Measurements from ENCODE around the gene BCL11B.

The BCL11B gene

DNA sequence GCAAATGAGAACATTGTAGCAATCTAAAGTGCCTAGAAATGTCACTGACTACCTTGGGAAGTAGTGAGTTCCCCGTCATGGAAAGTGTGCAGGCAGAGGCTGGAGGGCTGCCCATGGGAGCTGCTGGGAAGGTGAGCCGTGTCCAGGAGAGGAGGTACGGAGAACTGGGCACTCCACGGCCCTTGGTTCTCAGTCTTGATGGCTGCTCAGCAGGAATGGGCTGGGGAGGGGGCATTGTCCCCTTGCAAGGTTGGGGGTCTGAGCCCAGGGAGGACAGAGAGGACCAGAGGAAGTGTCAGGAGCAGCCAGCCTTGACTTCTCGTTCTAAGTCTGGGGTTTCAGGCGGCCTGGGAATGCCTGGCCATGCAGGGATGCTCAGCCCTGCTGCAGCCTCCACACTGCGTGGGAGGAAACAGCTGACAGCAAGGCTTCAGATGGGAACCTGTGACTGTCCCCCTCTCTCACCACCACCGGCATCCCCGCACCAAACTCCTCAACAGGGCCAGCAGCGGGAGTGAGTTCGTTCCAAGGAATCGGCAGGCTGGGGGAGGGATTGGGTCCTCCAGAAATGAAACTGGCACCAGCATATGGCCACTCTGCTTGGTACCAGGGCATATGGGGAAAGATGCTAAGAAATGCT, 140.2 kb downstream of the BCL11B start:
- no peak for DNase-seq

DNA sequence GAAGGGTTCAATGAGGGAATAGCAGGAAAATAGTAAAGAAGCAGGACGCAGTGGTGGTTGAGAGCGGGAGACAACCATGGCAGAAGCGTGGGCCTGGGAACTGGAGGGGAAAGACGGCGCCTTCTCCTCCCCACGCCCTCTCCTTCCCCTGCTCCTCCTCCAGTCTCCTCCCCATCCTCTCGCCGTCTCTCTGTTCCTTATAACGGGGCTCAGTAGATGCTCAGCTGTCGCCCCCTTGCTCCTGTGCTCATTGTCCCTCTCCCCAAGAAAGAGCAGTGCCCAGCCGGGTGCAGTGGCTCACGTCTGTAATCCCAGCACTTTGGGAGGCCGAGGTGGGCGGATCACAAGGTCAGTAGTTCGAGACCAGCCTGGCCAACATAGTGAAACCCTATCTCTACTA, 142.0 kb downstream of the BCL11B start:
- DNase-seq: no peak

DNA sequence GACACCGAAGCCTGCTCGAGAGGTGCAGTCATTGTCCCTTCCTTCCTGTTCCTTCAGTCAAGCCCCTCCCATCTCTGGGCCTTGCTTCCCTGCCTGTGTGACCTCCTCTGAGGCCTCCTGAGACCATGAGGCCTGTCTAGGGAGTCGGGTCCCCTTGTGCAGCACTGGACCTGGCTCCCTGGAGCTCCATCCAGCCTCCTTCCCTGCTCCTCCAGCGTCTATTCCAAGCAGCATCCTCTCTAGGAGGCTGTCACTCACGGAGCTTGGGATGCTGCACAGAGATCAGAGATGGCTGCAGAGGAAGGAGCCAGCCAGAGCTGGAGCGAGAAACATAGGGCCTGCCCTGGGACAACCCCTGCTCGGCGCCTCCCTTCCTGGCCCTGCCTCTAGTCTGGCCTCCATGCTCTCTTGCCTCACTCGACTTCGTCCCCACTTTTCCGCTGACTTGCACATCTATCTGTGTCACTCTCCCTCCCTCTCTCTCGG, 142.7 kb downstream of the BCL11B start:
- no peak for DNase-seq

DNA sequence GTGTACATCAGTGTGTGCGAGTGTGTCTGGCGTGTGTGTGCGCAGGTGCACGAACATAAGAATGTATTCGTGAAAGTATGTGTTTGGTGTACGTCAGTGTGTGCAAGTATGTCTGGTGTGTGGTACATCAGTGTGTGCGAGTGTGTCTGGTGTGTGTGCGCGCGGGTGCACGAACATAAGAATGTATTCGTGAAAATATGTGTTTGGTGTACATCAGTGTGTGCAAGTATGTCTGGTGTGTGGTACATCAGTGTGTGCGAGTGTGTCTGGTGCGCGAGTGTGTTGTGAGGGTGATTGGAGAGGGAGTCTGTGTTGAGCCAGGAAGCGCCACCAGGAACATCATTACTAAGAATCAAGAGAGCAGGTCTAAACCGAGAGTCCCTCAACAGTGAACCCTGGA, 143.8 kb downstream of the BCL11B start:
- no peak for DNase-seq

DNA sequence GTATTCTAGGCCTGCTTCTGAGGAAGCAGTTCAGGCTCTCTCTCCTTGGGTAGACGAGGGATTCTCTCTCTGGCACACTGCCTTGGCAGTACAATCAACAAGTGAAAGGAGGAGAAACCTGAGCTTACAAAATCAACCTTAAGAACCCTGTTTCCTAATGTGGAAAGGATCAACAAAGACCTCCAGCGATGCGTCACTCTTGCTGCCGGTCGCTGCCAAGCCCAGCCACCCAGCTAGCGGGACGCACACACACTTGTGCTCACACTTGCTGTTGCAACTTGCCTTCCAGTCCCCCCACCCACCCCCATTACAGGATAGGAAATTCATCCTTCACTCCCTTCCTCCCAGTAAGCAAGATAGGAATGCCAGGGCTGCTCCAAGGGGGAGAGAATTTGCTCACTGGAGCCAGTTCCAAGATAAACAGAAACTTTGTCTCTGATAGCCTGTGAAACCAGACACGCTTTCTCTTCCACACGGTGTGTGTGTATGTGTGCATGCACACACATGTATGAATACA, 144.3 kb downstream of the BCL11B start:
- DNase-seq: no peak

DNA sequence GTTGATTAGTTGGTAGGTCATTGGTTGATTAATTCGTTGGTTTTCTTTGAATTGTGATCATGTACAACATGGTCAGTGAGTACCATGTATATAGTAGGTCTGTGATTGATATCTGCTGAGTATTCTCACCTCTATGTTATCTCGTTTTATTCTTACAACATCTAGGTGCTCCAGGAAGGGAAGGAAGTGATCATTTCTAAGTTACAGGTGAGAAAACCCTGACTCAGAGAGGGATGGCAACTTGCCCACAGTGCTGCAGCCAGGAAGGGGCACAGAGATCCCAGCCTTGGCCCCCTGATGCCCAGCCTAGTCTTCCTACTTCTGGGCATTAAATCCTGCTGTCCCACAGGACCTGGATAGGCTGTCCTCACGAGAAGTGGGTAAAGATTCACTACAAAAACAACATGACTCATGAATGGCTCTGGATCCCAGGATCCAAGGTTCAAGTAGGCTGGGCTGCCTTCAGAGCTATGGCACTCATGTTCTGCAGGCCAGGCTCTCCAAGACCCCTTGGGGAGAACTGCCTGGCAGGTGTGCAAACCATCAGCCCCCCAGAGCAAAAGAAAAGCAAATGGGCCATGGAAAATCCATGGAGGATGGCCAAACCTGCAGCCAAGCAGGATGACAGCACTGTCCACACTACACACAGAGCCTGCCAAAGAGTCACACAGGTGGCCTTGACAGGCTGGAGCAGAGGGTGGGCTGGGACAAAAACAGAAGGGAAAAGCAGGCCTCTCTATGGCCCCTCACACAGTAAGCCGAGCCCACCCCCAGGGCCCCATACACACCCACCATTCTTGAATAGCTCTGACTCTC, 146.2 kb downstream of the BCL11B start:
- DNase-seq: no peak

DNA sequence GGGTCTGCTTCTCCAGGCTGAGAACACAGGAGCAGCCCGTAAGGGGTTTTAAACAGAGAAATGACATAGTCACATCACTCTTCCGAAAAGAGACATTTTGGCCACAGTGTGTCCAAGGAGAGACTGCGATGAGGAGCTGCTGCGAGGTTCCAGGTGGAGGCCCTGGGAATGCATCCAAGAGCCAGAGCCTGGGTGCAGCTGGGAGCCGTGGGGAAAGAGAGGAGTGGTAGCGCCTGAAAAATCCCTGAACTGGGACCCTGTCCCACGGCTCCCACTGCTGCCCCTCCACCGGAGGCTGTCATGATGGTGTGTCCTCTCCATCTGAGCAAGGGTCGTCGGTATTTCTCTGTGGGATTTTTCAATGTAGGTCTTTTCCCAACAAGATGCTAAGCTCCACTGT, 146.9 kb downstream of the BCL11B start:
- no peak for DNase-seq

DNA sequence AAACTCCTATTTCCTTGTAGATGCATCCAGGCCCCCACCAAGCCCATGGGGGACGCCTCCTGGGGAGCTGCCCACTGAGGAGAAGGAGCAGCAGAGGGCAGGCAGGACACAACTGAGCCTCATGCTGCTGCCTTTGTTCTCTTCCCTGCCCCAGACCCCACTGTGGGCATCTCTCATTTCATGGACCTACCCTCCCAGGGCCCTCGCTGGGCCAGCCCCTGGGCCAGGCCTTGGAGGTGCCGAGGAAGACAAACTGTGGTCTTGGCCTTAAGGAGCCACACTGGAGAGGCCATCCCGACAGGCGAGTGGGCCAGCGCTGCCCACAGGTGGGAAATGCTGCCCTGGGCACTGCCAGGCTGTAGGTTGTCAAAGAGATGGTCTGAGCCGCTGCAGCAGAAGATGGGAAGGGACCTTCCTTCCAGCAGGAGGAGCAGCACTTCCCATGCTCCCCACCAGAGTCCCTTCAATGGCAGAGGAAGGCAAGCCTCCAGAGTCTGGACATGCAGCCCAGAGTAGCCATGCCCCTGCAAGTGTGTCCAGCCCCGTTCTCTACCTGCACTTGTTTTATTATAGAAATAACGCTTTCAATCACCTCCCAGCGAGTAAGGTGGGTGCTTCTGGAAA, 147.4 kb downstream of the BCL11B start:
- DNase-seq: no peak

DNA sequence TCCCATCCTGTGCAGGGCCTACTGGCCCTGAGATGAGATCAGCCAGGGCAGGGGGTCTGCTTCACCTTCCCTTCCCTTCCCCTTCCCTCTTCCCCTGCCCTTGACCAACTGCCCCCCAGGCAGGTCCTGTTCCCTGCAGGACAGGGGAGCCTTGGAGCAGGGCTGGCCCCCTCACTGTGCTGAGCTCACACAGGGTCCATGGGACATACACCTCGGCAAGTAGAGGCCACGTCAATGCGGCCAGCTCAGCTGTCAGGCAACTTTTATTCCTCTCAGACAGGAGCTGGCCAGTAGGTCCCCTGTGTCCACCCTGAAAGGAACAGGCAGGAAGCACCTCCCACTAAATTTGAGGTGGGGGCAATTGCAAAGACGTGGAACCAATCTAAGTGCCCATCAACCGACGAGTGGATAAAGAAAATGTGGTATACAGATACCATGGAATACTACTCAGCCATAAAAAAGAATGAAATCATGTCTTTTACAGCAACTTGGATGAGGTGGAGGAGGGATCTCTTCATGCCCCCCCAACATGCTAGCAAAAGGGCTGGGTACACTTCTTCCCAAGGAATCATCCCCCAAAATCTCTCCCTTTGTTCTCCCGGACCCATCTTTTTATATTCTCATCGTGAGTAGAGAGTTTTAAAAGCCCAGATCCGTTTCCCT, 148.7 kb downstream of the BCL11B start:
- DNase-seq: no peak

DNA sequence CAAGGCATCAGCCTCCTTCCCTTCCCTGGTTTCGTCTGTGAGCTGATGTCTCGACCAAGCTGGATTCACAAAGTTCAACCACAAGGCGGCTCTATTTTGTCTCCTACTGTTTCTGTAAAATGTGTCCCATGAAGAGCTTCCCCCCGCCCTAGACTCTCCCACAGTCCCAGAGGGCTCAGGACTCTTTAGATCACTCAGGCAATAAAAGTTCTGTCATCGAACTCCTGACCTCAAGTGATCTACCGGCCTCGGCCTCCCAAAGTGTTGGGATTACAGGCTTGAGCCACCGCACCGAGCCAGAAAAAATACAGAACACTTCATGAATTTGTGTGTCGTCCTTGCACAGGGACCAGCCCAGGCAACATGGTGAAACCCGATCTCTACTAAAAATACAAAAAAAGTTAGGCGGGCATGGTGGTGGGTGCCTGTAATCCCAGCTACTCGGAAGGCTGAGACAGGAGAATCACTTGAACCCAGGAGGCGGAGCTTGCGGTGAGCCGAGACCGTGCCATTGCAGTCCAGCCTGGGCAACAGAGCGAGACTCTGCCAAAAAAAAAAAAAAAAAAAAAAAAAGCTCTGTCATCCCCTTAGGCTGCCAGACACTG, 149.4 kb downstream of the BCL11B start:
- DNase-seq: no peak

DNA sequence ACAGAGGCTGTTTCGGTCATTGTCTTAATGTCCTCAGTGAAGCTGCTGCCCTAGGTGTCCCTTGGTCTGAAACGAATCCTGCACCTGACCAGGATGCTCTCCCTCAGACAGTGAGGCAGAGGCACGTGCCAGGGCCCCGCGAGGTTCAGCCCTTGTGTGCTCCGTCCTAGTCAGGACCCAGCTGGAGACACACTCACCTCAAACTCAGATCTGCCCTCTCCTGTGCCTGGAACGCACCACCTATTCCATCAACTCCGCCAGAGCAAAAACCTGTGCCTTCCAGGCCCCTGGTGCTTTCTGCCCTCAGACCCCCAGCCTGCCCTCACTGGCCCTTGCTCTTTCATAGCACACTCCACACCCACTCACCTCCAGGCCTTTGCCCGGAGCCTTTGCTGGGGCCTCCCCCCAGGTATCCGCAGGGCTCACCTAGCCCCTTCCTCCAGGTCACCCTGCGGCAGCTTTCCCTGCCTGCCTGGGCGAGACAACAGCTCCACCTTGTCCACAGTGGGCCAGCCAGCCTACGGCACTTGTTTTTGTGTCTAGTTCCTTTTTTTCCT, 150.6 kb downstream of the BCL11B start:
- no peak for DNase-seq

DNA sequence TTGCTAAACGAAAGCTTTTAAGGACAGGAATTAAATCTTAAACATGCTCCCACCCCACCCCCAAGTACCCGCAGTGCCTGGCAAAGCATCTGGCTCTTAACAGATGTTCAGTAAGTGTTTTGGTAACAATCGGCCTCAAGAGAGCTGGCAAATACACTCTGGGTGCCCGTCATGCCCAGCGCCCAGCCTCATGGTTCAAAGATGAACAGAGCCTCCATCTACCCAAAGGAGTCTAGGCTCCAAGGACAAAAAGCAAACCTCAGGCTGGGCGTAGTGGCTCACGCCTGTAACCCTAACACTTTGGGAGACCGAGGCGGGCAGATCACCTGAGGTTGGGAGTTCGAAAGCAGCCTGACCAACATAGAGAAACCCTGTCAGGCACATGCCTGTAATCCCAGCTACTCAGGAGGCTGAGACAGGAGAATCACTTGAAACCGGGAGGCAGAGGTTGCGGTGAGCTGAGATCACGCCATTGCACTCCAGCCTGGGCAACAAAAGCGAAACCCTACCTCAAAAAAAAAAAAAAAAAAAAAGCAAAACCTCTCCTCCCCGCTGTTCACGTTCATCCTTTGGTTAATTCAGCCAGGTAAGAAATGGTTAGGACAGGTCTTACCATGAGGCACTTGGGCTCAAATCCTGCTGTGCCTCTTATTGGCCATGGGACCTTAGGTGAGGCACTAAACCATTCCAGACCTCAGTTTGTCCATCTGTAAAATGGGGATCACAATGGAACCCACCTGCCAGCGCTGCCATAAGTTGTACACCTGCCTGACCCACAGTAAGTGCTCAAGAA, 151.3 kb downstream of the BCL11B start:
- DNase-seq: no peak

DNA sequence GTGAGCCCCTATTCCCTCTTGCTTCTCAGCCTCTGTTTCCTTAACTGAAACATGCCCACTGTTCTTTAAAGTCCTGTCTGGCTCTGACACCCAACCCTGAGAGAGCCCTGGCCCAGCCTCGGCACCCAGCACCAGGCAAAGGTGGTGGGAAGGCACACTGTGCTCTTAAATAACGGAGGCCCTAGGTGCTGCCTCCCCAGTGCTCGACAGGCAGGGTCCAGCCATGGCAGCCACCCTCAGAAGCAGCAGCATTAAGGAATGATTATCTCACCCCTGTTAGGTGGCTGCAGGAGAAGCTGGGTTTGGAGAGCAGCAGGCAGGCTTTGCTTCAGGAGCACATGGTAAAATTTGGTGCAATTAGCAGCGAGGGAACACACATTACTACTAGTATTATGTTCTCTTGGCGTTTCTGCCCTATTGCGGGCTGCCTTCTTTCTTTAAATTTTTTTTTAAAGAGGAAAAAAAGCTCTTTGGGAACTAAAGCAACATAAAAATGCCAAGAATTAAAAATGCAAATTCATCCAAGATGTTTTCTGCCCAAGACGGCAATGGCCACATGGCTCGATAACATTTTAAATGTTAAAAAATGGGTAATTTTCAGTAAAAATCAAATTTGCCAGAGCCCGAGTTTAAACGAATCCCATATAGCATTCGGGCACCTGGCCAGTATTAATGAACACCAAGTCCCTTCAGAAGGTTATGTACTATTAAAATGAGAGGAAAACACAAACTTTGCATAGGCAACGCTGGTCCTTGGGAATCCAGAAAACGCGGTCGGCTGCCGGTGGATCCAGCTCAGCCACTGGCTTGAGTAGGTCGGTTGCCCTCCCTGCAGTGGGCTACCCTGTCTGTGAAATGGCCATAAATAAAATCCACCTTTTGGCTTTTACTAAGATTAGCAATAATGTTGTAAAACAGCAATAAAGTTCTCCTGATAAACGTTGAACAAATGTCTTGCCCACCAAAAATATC, 152.2 kb downstream of the BCL11B start:
- no peak for DNase-seq
